Liver (tissue), 3 donors: ENCODE measurements around the gene IGFL3.

Experiments
- GABPA ChIP-seq, 2 donors: IDR thresholded peaks in 1 of 2; conservative IDR thresholded peaks in 1 of 2; 2 replicates each; pipeline ENCODE4 v1.6.1; 2016; ENCODE audit warnings: antibody characterized with exemption in 2 of 2, mild to moderate bottlenecking in 1 of 2, moderate library complexity in 1 of 2
- HNF4G ChIP-seq: IDR thresholded peaks from 2 replicates; pipeline ENCODE4 v1.6.1; 2016; ENCODE audit warnings: antibody characterized with exemption
- SP1 ChIP-seq: IDR thresholded peaks from 2 replicates; pipeline ENCODE4 v1.6.1; 2018; ENCODE audit warnings: antibody characterized with exemption, mild to moderate bottlenecking
- TAF1 ChIP-seq: conservative IDR thresholded peaks from 2 replicates; pipeline ENCODE4 v1.6.1; 2016; ENCODE audit warnings: antibody characterized with exemption, mild to moderate bottlenecking
- TF ChIP-seq, protein P1 (sequence below): fragments of 150-350 bp; IDR thresholded peaks from 2 replicates; pipeline ENCODE4 v1.5.1; 2017; ENCODE audit warnings: improper control_type of control experiment, low read depth, low read length; ENCODE audit not compliant: missing input control
- TF ChIP-seq, protein P2 (sequence below): IDR thresholded peaks from 2 replicates; pipeline ENCODE4 v1.6.1; 2016; ENCODE audit warnings: antibody characterized with exemption
- TF ChIP-seq, protein P3 (sequence below): IDR thresholded peaks from 2 replicates; pipeline ENCODE4 v1.6.1; 2016; ENCODE audit warnings: antibody characterized with exemption, mild to moderate bottlenecking
- donor health status: healthy.
- donor health status: healthy.

DNA sequence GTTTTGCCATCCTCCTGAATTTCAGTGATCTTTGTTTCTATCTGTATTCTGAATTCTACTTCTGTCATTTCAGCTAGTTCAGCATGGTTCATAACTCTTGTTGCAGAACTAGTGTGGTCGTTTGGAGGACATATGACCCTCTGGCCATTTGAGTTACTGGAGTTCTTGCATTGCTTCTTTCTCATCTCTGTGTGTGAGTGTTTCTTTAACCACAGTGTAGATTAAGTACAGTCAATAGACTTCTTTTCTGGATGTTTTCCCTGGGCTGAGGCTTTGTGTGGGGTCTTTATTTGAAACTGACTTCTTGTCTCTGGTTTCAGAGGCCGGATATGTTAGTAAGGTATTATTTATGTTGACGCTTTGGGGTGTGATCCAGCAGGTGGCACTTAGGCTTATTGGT, 38.2 kb upstream of the IGFL3 start:
- TF ChIP-seq, protein P1, sequence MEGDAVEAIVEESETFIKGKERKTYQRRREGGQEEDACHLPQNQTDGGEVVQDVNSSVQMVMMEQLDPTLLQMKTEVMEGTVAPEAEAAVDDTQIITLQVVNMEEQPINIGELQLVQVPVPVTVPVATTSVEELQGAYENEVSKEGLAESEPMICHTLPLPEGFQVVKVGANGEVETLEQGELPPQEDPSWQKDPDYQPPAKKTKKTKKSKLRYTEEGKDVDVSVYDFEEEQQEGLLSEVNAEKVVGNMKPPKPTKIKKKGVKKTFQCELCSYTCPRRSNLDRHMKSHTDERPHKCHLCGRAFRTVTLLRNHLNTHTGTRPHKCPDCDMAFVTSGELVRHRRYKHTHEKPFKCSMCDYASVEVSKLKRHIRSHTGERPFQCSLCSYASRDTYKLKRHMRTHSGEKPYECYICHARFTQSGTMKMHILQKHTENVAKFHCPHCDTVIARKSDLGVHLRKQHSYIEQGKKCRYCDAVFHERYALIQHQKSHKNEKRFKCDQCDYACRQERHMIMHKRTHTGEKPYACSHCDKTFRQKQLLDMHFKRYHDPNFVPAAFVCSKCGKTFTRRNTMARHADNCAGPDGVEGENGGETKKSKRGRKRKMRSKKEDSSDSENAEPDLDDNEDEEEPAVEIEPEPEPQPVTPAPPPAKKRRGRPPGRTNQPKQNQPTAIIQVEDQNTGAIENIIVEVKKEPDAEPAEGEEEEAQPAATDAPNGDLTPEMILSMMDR: no peak
- TF ChIP-seq TAF1 (no peak), HNF4G (no peak), SP1 (no peak), GABPA (IDR thresholded peaks at IDR 0.05 in 1 of 2, conservative IDR thresholded peaks at IDR 0.05 in 1 of 2) (no peak)
- TF ChIP-seq, protein P2, sequence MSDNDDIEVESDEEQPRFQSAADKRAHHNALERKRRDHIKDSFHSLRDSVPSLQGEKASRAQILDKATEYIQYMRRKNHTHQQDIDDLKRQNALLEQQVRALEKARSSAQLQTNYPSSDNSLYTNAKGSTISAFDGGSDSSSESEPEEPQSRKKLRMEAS: no peak
- TF ChIP-seq, protein P3, sequence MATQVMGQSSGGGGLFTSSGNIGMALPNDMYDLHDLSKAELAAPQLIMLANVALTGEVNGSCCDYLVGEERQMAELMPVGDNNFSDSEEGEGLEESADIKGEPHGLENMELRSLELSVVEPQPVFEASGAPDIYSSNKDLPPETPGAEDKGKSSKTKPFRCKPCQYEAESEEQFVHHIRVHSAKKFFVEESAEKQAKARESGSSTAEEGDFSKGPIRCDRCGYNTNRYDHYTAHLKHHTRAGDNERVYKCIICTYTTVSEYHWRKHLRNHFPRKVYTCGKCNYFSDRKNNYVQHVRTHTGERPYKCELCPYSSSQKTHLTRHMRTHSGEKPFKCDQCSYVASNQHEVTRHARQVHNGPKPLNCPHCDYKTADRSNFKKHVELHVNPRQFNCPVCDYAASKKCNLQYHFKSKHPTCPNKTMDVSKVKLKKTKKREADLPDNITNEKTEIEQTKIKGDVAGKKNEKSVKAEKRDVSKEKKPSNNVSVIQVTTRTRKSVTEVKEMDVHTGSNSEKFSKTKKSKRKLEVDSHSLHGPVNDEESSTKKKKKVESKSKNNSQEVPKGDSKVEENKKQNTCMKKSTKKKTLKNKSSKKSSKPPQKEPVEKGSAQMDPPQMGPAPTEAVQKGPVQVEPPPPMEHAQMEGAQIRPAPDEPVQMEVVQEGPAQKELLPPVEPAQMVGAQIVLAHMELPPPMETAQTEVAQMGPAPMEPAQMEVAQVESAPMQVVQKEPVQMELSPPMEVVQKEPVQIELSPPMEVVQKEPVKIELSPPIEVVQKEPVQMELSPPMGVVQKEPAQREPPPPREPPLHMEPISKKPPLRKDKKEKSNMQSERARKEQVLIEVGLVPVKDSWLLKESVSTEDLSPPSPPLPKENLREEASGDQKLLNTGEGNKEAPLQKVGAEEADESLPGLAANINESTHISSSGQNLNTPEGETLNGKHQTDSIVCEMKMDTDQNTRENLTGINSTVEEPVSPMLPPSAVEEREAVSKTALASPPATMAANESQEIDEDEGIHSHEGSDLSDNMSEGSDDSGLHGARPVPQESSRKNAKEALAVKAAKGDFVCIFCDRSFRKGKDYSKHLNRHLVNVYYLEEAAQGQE: no peak
